OCI-LY7 (cell line): ENCODE results near the gene INPP5F. TPM values are rescaled to one million over a fixed set of nuclear protein-coding genes. Genes with fewer than 3 reads are reported as not detected.

Experiments used
- BruUV-seq: library from RNA; stranded (reverse); fragments of 400-500 nt; replicated peaks from 2 replicates; lab custom pipeline; 2021; lab: Mats Ljungman, UMichigan
- CTCF ChIA-PET: fragments of 300-600 bp; sonication (Branson Sonifier 250); formaldehyde crosslinking; loops from one replicate; lab custom pipeline; 2022; ENCODE audit warnings: antibody characterized with exemption; ENCODE audit not compliant: unreplicated experiment; lab: Charles Lee
- POLR2A ChIA-PET: fragments of 300-600 bp; sonication (Branson Sonifier 250); formaldehyde crosslinking; loops from one replicate; lab custom pipeline; 2022; ENCODE audit warnings: antibody characterized with exemption; lab: Charles Lee
- DNase-seq: peaks from one replicate; pipeline ENCODE4 v3.0.0-alpha.2; 2015; ENCODE audit warnings: low spot score
- H2AFZ ChIP-seq: fragments of 200-600 bp; sonication (generic), shearing (Covaris generic); 2 replicates; pipeline ENCODE4 v1.6.1; 2014; ENCODE audit warnings: mild to moderate bottlenecking, antibody characterized with exemption, low read length, moderate library complexity
- H3K27ac ChIP-seq: fragments of 200-600 bp; sonication (generic); 2 replicates; pipeline ENCODE4 v1.5.1; 2014; ENCODE audit warnings: mixed run types, low read depth, mild to moderate bottlenecking, moderate library complexity, low read length, inconsistent platforms; ENCODE audit not compliant: poor library complexity, severe bottlenecking
- H3K36me3 ChIP-seq: fragments of 200-600 bp; sonication (generic); 2 replicates; pipeline ENCODE4 v1.6.1; 2014; ENCODE audit warnings: mild to moderate bottlenecking, antibody characterized with exemption, low read length, moderate library complexity, mixed read lengths; ENCODE audit not compliant: insufficient read depth
- H3K4me1 ChIP-seq: fragments of 200-600 bp; sonication (generic); 2 replicates; pipeline ENCODE4 v1.5.1; 2014; ENCODE audit warnings: mild to moderate bottlenecking, low read length; ENCODE audit not compliant: insufficient read depth, poor library complexity, severe bottlenecking
- H3K4me2 ChIP-seq: fragments of 200-600 bp; sonication (generic); 2 replicates; pipeline ENCODE4 v1.6.1; 2014; ENCODE audit warnings: mild to moderate bottlenecking, low read length
- H3K4me3 ChIP-seq: fragments of 200-600 bp; sonication (generic); 2 replicates; pipeline ENCODE4 v1.5.1; 2014; ENCODE audit warnings: mild to moderate bottlenecking, low read depth, low read length; ENCODE audit not compliant: poor library complexity, severe bottlenecking
- H3K79me2 ChIP-seq: fragments of 200-600 bp; sonication (generic); 2 replicates; pipeline ENCODE4 v1.6.1; 2016; ENCODE audit warnings: low read depth, mild to moderate bottlenecking, low read length, moderate library complexity, mixed read lengths; ENCODE audit not compliant: insufficient read depth
- H3K9me2 ChIP-seq: fragments of 200-600 bp; sonication (generic); 2 replicates; pipeline ENCODE4 v1.6.1; 2016; ENCODE audit warnings: mild to moderate bottlenecking, low read length, mixed read lengths; ENCODE audit not compliant: insufficient read depth
- H3K9me3 ChIP-seq: fragments of 200-600 bp; sonication (generic); 2 replicates; pipeline ENCODE4 v1.6.1; 2014; ENCODE audit warnings: mild to moderate bottlenecking, mixed run types, low read length, mixed read lengths
- H4K20me1 ChIP-seq: fragments of 200-600 bp; sonication (generic); 2 replicates; pipeline ENCODE4 v1.6.1; 2014; ENCODE audit warnings: mild to moderate bottlenecking, antibody characterized with exemption, low read length, moderate library complexity, mixed read lengths; ENCODE audit not compliant: insufficient read depth
- CTCF ChIP-seq: fragments of 200-600 bp; sonication (generic); conservative IDR thresholded peaks from 2 replicates; pipeline ENCODE4 v1.5.1; 2014; ENCODE audit warnings: mild to moderate bottlenecking, antibody characterized with exemption, low read length, moderate library complexity, mixed read lengths
- EZH2phosphoT487 ChIP-seq: fragments of 200-600 bp; sonication (generic); IDR thresholded peaks from 2 replicates; pipeline ENCODE4 v1.6.1; 2018; ENCODE audit warnings: low read depth, borderline replicate concordance, mild to moderate bottlenecking, mixed run types, antibody characterized with exemption, low read length, moderate library complexity, mixed read lengths
- intact Hi-C: fragments of 100-400 bp; cut with micrococcal nuclease; formaldehyde crosslinking; loops from one replicate; pipeline ENCODE4 v1.10.0; 2022; ENCODE audit not compliant: unreplicated experiment
- total RNA-seq, 2 experiments: library from RNA; depleted of rRNA in 1 of 2; stranded (reverse); fragments of >200 nt in 1 of 2; shearing (Covaris generic) in 1 of 2; gene quantifications; 2 replicates each; pipeline ENCODE4 v1.2.3, GENCODE V29; 2014 to 2022

Gene INPP5F
- total RNA-seq, 2 experiments from 2014 or later, result 6.2 to 12.8 TPM

GRCh38 chr10:119827430-119827829 lies 101.6 kb downstream of the INPP5F start:
- no peak overlapping the region for H2AFZ ChIP-seq
- H3K9me3 ChIP-seq, result no peaks in the 10 kb centered on the region
- H3K27ac ChIP-seq, result no peak overlapping the region
- TF ChIP-seq CTCF (no peak), EZH2phosphoT487 (no peak)
- no TSS peak for BruUV-seq
- H3K9me2 ChIP-seq, result no peaks in the 10 kb centered on the region
- H3K36me3 ChIP-seq, result peaks cover 65% of the 10 kb centered on the region
- no peak overlapping the region for H3K4me3 ChIP-seq
- ChIA-PET POLR2A (interaction anchor here (1.3 kb wide), 1 partner anchor 13 kb away, joined by 5 read pairs; no protein-coding TSS in a partner anchor), CTCF (no interaction called here)
- no peak for DNase-seq
- H3K4me1 ChIP-seq, result no peaks in the 10 kb centered on the region
- H4K20me1 ChIP-seq, result no peaks in the 10 kb centered on the region
- H3K4me2 ChIP-seq, result no peak overlapping the region
- H3K79me2 ChIP-seq, result no peaks in the 10 kb centered on the region
- intact Hi-C loops, result no loop called here

- H3K9me3 ChIP-seq, result no peaks in the 10 kb centered on the region
- H3K4me1 ChIP-seq, result no peaks in the 10 kb centered on the region
- no peaks in the 10 kb centered on the region for H3K79me2 ChIP-seq
- H3K27ac ChIP-seq, result no peak overlapping the region
- H3K4me2 ChIP-seq, result no peak overlapping the region
- H4K20me1 ChIP-seq, result no peaks in the 10 kb centered on the region
- H3K4me3 ChIP-seq, result no peak overlapping the region
- intact Hi-C loops, result no loop called here
- CTCF ChIA-PET, result no interaction called here
- POLR2A ChIA-PET, result no interaction called here
- no peak for DNase-seq
- no TSS peak for BruUV-seq
- H3K36me3 ChIP-seq, result peaks cover 85% of the 10 kb centered on the region
- H3K9me2 ChIP-seq, result no peaks in the 10 kb centered on the region
- H2AFZ ChIP-seq, result no peak overlapping the region
- TF ChIP-seq EZH2phosphoT487 (no peak), CTCF (no peak)
Measured at GRCh38 chr10:119829429-119829828, 103.6 kb downstream of the INPP5F start.

GRCh38 chr10:119830851-119831250 lies 105.0 kb downstream of the INPP5F start:
- no peak for DNase-seq
- TF ChIP-seq CTCF, result no peak
- Histone ChIP-seq H3K9me3 (no peaks in the 10 kb centered on the region), H4K20me1 (no peaks in the 10 kb centered on the region), H3K27ac (no peak overlapping the region), H3K4me1 (no peaks in the 10 kb centered on the region), H3K4me3 (no peak overlapping the region), H3K79me2 (no peaks in the 10 kb centered on the region), H2AFZ (no peak overlapping the region), H3K9me2 (no peaks in the 10 kb centered on the region), H3K4me2 (no peak overlapping the region), H3K36me3 (peaks cover 98% of the 10 kb centered on the region)
- intact Hi-C loops, result no loop called here
- POLR2A ChIA-PET, result no interaction called here
- no TSS peak for BruUV-seq
- CTCF ChIA-PET, result no interaction called here
